ENCODE data around the gene RPL13. TPM values are rescaled to one million over a fixed set of nuclear protein-coding genes. Genes with fewer than 3 reads are reported as not detected.

Gene RPL13
- total and polyA plus RNA-seq, 9 of the 15 experiments (the other 6 are each of a cell fraction or from before 2014, with no cell fraction given) = 227 to 6,042 (median 1,633) TPM

DNA sequence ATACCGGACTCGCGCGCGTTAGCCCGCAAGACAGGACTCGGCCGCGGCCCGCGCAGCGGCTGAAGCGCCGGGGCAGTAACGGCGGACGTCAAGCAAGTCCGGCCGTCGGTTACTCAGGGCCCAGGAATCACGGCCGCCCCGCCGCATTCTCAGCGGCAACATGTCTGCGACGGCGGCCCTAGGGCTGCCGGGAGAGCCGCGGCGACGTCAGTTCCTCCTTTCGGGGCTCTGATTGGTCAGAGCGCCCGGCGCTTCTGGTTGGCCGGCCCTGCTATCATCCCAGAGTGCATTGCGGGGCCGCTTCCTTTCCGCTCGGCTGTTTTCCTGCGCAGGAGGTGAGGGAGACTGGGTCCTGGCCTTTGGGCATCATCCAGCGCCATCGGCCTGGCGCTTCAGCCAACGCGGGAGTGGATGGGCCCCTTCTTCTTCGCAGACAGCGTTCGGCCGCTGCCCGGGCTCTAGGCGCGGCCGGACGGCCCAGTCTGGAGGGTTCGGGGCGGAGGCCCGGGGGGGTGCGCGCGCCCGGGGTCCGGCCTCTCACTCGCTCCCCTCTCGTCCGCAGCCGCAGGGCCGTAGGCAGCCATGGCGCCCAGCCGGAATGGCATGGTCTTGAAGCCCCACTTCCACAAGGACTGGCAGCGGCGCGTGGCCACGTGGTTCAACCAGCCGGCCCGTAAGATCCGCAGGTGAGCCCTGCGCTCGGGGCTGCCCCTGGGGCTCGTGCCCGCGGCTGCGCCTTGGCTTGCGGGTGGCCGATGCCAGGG is at the start of gene RPL13 (continued):
- TF ChIP-seq, protein P1, sequence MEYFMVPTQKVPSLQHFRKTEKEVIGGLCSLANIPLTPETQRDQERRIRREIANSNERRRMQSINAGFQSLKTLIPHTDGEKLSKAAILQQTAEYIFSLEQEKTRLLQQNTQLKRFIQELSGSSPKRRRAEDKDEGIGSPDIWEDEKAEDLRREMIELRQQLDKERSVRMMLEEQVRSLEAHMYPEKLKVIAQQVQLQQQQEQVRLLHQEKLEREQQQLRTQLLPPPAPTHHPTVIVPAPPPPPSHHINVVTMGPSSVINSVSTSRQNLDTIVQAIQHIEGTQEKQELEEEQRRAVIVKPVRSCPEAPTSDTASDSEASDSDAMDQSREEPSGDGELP (CRISPR knock-in tag; IDR thresholded peaks at IDR 0.05; ENCODE audit: borderline replicate concordance) = peak; percentile 61
- TF ChIP-seq AFF1 (IDR thresholded peaks at IDR 0.05; ENCODE audit: low read depth in 1 of 2, partially characterized antibody in 2 of 2) = peak; percentile 39 to 87
- peak; percentile 83 to 86 for TF ChIP-seq NRF1 (conservative IDR thresholded peaks at IDR 0.05 in 1 of 2, IDR thresholded peaks at IDR 0.05 in 1 of 2)
- peak; percentile 9; the same call in 1 of the 2 replicates for TF ChIP-seq IRF1 (CRISPR knock-in tag; IDR thresholded peaks at IDR 0.05; ENCODE audit: borderline replicate concordance)
- peak; percentile 91 for TF ChIP-seq THAP12 (CRISPR knock-in tag; IDR thresholded peaks at IDR 0.05)
- 0 out of 2 replicates have a peak, but pooled peaks have one; percentile 52 for TF ChIP-seq ATF2 (CRISPR knock-in tag; IDR thresholded peaks at IDR 0.05)
- TF ChIP-seq ZNF740 (CRISPR knock-in tag; IDR thresholded peaks at IDR 0.05) = peak; percentile 86; the same call in 1 of the 2 replicates
- TF ChIP-seq ZNF740 (tag; IDR thresholded peaks at IDR 0.05) = peak in 1 of 2 experiments; percentile 84; a peak in 2 of 4 replicates
- TF ChIP-seq CBX1 (IDR thresholded peaks at IDR 0.05; ENCODE audit: low read depth) = peak; percentile 92
- 0 out of 4 replicates have a peak, but pooled peaks of 1 of the 2 experiments have one; percentile 10 for TF ChIP-seq CSDE1 (IDR thresholded peaks at IDR 0.05)
- no peak for TF ChIP-seq ELF4 (CRISPR knock-in tag; IDR thresholded peaks at IDR 0.05)
- TF ChIP-seq DLX4 (CRISPR knock-in tag; IDR thresholded peaks at IDR 0.05) = no peak
- peak; percentile 91 for TF ChIP-seq ATF7 (IDR thresholded peaks at IDR 0.05)
- 0 out of 2 replicates have a peak, but pooled peaks have one; percentile 4 for TF ChIP-seq PRMT5 (CRISPR knock-in tag; IDR thresholded peaks at IDR 0.05)
